GM12878 (cell line): Measurements from ENCODE around the gene FOLR2.

Experiments used
- BACH1 ChIP-seq: fragments of 450-650 bp; IDR thresholded peaks from 2 replicates; pipeline ENCODE4 v1.6.1; 2017; ENCODE audit warnings: mild to moderate bottlenecking, borderline replicate concordance
- E2F8 ChIP-seq: fragments of 450-650 bp; IDR thresholded peaks from 2 replicates; pipeline ENCODE4 v1.6.1; 2018; ENCODE audit warnings: mild to moderate bottlenecking, low read depth, moderate library complexity; ENCODE audit not compliant: partially characterized antibody
- KDM1A ChIP-seq: fragments of 200-600 bp; sonication (generic); IDR thresholded peaks from 2 replicates; pipeline ENCODE4 v1.6.1; 2016; ENCODE audit warnings: borderline replicate concordance

GRCh38 chr11:72189455-72190250 is 26.9 kb upstream of the FOLR2 start:
- TF ChIP-seq E2F8 (no peak), KDM1A (no peak), BACH1 (no peak)
